ENCODE results near the gene CARNS1. TPM values are rescaled to one million over a fixed set of nuclear protein-coding genes. Genes with fewer than 3 reads are reported as not detected.

The CARNS1 gene
- total and polyA plus RNA-seq, 2 donors (not counting 1 experiment from before 2014, with no cell fraction given): 0.05 to 0.17 TPM

GRCh38 chr11:67431346-67432249, 16.1 kb downstream of the CARNS1 start:
- Histone ChIP-seq H3K4me1 (ENCODE audit: control insufficient read depth, extremely low read depth, insufficient read depth, low read length) (peaks cover 2% of the 10 kb centered on the region), H3K4me3 (replicated peaks in 1 of 4; ENCODE audit: control extremely low read depth in 1 of 4, insufficient read depth in 1 of 4, low read depth in 3 of 4, low read length in 4 of 4) (no peak overlapping the region), H3K36me3 (ENCODE audit: control insufficient read depth, insufficient read depth, low read length) (peaks cover 31% of the 10 kb centered on the region), H3K9me3 (ENCODE audit: control insufficient read depth, insufficient read depth, low read depth, low read length) (no peaks in the 10 kb centered on the region), H3K4me2 (ENCODE audit: extremely low read depth, insufficient read depth, low read length) (no peak overlapping the region), H3K9ac (ENCODE audit: insufficient read depth, low read length) (no peak overlapping the region), H4K20me1 (ENCODE audit: control insufficient read depth, extremely low read depth, insufficient read depth, low read length) (no peaks in the 10 kb centered on the region), H2AFZ (ENCODE audit: low read length) (no peak overlapping the region), H3K27ac (ENCODE audit: insufficient read depth, low read length) (no peak overlapping the region), H3K27me3 (ENCODE audit: control insufficient read depth, insufficient read depth, low read length) (no peaks in the 10 kb centered on the region), H3K79me2 (ENCODE audit: control insufficient read depth, insufficient read depth, low read length) (peaks cover 10% of the 10 kb centered on the region)
- TF ChIP-seq, protein P1, sequence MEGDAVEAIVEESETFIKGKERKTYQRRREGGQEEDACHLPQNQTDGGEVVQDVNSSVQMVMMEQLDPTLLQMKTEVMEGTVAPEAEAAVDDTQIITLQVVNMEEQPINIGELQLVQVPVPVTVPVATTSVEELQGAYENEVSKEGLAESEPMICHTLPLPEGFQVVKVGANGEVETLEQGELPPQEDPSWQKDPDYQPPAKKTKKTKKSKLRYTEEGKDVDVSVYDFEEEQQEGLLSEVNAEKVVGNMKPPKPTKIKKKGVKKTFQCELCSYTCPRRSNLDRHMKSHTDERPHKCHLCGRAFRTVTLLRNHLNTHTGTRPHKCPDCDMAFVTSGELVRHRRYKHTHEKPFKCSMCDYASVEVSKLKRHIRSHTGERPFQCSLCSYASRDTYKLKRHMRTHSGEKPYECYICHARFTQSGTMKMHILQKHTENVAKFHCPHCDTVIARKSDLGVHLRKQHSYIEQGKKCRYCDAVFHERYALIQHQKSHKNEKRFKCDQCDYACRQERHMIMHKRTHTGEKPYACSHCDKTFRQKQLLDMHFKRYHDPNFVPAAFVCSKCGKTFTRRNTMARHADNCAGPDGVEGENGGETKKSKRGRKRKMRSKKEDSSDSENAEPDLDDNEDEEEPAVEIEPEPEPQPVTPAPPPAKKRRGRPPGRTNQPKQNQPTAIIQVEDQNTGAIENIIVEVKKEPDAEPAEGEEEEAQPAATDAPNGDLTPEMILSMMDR (conservative IDR thresholded peaks at IDR 0.05 in 1 of 2, IDR thresholded peaks at IDR 0.05 in 1 of 2; ENCODE audit: low read depth in 1 of 2, low read length in 2 of 2): no peak
- TF ChIP-seq EZH2 (IDR thresholded peaks at IDR 0.05; ENCODE audit: low read length, missing control alignments): no peak
- DNase-seq (ENCODE audit: low read depth in 2 of 2): no peak

DNA sequence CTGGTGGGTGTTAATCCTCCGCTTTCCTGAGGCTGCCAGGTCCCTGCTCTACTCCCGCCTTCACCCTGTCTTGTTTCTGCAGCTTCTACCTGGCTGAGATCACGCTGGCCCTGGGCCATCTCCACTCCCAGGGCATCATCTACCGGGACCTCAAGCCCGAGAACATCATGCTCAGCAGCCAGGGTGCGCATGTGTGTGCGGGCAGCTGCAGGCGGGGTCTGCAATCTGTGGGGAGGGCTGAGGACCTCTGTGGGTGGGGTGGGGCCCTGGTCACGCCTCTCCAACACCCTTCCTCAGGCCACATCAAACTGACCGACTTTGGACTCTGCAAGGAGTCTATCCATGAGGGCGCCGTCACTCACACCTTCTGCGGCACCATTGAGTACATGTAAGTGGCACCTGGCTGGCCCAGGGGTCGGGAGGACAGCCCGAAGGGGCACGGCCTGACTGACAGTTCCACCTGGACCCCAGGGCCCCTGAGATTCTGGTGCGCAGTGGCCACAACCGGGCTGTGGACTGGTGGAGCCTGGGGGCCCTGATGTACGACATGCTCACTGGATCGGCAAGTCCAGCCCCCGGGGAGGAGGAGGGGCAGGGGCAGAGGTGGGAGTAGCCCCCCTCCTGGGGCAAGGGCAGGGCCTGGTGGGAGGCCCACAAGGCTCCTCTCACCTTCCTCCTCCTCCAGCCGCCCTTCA, 17.3 kb downstream of the CARNS1 start:
- H3K9ac ChIP-seq (ENCODE audit: insufficient read depth, low read length): no peak overlapping the region
- no peaks in the 10 kb centered on the region for H3K27me3 ChIP-seq (ENCODE audit: control insufficient read depth, insufficient read depth, low read length)
- peaks cover 2% of the 10 kb centered on the region for H3K4me1 ChIP-seq (ENCODE audit: control insufficient read depth, extremely low read depth, insufficient read depth, low read length)
- H3K4me2 ChIP-seq (ENCODE audit: extremely low read depth, insufficient read depth, low read length): no peak overlapping the region
- TF ChIP-seq EZH2 (IDR thresholded peaks at IDR 0.05; ENCODE audit: low read length, missing control alignments): no peak
- H4K20me1 ChIP-seq (ENCODE audit: control insufficient read depth, extremely low read depth, insufficient read depth, low read length): no peaks in the 10 kb centered on the region
- peaks cover 35% of the 10 kb centered on the region for H3K36me3 ChIP-seq (ENCODE audit: control insufficient read depth, insufficient read depth, low read length)
- H3K9me3 ChIP-seq (ENCODE audit: control insufficient read depth, insufficient read depth, low read depth, low read length): no peaks in the 10 kb centered on the region
- H3K79me2 ChIP-seq (ENCODE audit: control insufficient read depth, insufficient read depth, low read length): peaks cover 10% of the 10 kb centered on the region
- no peak overlapping the region for H3K4me3 ChIP-seq (replicated peaks in 1 of 4; ENCODE audit: control extremely low read depth in 1 of 4, insufficient read depth in 1 of 4, low read depth in 3 of 4, low read length in 4 of 4)
- no peak overlapping the region for H3K27ac ChIP-seq (ENCODE audit: insufficient read depth, low read length)
- DNase-seq (ENCODE audit: low read depth in 2 of 2): no peak
- H2AFZ ChIP-seq (ENCODE audit: low read length): no peak overlapping the region

GRCh38 chr11:67433536-67434394, 18.3 kb downstream of the CARNS1 start:
- TF ChIP-seq EZH2 (IDR thresholded peaks at IDR 0.05; ENCODE audit: low read length, missing control alignments): no peak
- TF ChIP-seq, protein P1 (conservative IDR thresholded peaks at IDR 0.05 in 1 of 2, IDR thresholded peaks at IDR 0.05 in 1 of 2; ENCODE audit: low read depth in 1 of 2, low read length in 2 of 2): no peak
- peaks cover 2% of the 10 kb centered on the region for H3K4me1 ChIP-seq (ENCODE audit: control insufficient read depth, extremely low read depth, insufficient read depth, low read length)
- no peaks in the 10 kb centered on the region for H3K27me3 ChIP-seq (ENCODE audit: control insufficient read depth, insufficient read depth, low read length)
- H4K20me1 ChIP-seq (ENCODE audit: control insufficient read depth, extremely low read depth, insufficient read depth, low read length): no peaks in the 10 kb centered on the region
- H2AFZ ChIP-seq (ENCODE audit: low read length): no peak overlapping the region
- no peaks in the 10 kb centered on the region for H3K9me3 ChIP-seq (ENCODE audit: control insufficient read depth, insufficient read depth, low read depth, low read length)
- H3K4me3 ChIP-seq (replicated peaks in 1 of 4; ENCODE audit: control extremely low read depth in 1 of 4, insufficient read depth in 1 of 4, low read depth in 3 of 4, low read length in 4 of 4): no peak overlapping the region
- no peak for DNase-seq (ENCODE audit: low read depth in 2 of 2)
- peaks cover 8% of the 10 kb centered on the region for H3K79me2 ChIP-seq (ENCODE audit: control insufficient read depth, insufficient read depth, low read length)
- no peak overlapping the region for H3K4me2 ChIP-seq (ENCODE audit: extremely low read depth, insufficient read depth, low read length)
- H3K27ac ChIP-seq (ENCODE audit: insufficient read depth, low read length): no peak overlapping the region
- peaks cover 39% of the 10 kb centered on the region for H3K36me3 ChIP-seq (ENCODE audit: control insufficient read depth, insufficient read depth, low read length)
- H3K9ac ChIP-seq (ENCODE audit: insufficient read depth, low read length): no peak overlapping the region

Measured in fibroblast of lung (primary cell).